COR-L47 (cell line): Measurements from ENCODE around the gene PEAK1.

ENCODE experiments used
- DNase-seq: peaks from one replicate; lab custom pipeline; 2025; lab: John Stamatoyannopoulos, UW

Gene PEAK1

GRCh38 chr15:77059786-77060361 is 360.0 kb downstream of the PEAK1 start:
- no peak for DNase-seq

GRCh38 chr15:77058468-77058867 is 361.4 kb downstream of the PEAK1 start:
- no peak for DNase-seq

GRCh38 chr15:77057685-77058084 is 362.2 kb downstream of the PEAK1 start:
- no peak for DNase-seq

GRCh38 chr15:77057072-77057471 is 362.8 kb downstream of the PEAK1 start:
- no peak for DNase-seq

- no peak for DNase-seq
These were observed 366.2 kb downstream of the PEAK1 start for GRCh38 chr15:77053709-77054108.

GRCh38 chr15:77052556-77052955 is 367.3 kb downstream of the PEAK1 start:
- DNase-seq = no peak
